Astrocyte (in vitro differentiated cells and primary cell): ENCODE data around the gene GNPDA2. TPM values are rescaled to one million over a fixed set of nuclear protein-coding genes. Genes with fewer than 3 reads are reported as not detected.

Experiments
- DNase-seq: peaks from one replicate; pipeline ENCODE4 v3.0.0-alpha.2; 2010; ENCODE audit warnings: low read depth
- FAIRE-seq: peaks from 2 replicates; lab custom pipeline; 2011; peaks lifted over from hg19 to GRCh38; lab: Jason Lieb, UNC
- H2AFZ ChIP-seq: 2 replicates; pipeline ENCODE4 v1.6.0; 2012; ENCODE audit warnings: low read depth, low read length, inconsistent platforms
- H3K27ac ChIP-seq: 2 replicates; pipeline ENCODE4 v1.5.1; 2011; ENCODE audit warnings: low read depth, low read length, inconsistent platforms
- H3K27me3 ChIP-seq: 2 replicates; pipeline ENCODE4 v1.6.0; 2011; ENCODE audit warnings: low read length, inconsistent platforms; ENCODE audit not compliant: insufficient read depth
- H3K36me3 ChIP-seq: 2 replicates; pipeline ENCODE4 v1.5.1; 2011; ENCODE audit warnings: low read length, inconsistent platforms; ENCODE audit not compliant: insufficient read depth
- H3K4me1 ChIP-seq: 2 replicates; pipeline ENCODE4 v1.5.1; 2011; ENCODE audit warnings: low read length, inconsistent platforms; ENCODE audit not compliant: insufficient read depth
- H3K4me2 ChIP-seq: 2 replicates; pipeline ENCODE4 v1.6.0; 2012; ENCODE audit warnings: low read length, inconsistent platforms
- H3K4me3 ChIP-seq: 2 replicates; pipeline ENCODE4 v1.5.1; 2011; ENCODE audit warnings: low read depth, mild to moderate bottlenecking, low read length, inconsistent platforms; ENCODE audit not compliant: insufficient read depth
- H3K79me2 ChIP-seq: 2 replicates; pipeline ENCODE4 v1.6.0; 2012; ENCODE audit warnings: mild to moderate bottlenecking, low read length, inconsistent platforms; ENCODE audit not compliant: insufficient read depth
- H3K9ac ChIP-seq: 2 replicates; pipeline ENCODE4 v1.6.0; 2012; ENCODE audit warnings: mild to moderate bottlenecking, low read length, inconsistent platforms
- H3K9me3 ChIP-seq: 2 replicates; pipeline ENCODE4 v1.5.1; 2012; ENCODE audit warnings: low read depth, mild to moderate bottlenecking, low read length, inconsistent platforms; ENCODE audit not compliant: insufficient read depth
- H4K20me1 ChIP-seq: 2 replicates; pipeline ENCODE4 v1.6.0; 2012; ENCODE audit warnings: low read length, inconsistent platforms; ENCODE audit not compliant: insufficient read depth
- H3K27ac Mint-ChIP-seq: one replicate; pipeline ENCODE4 v1.8.0; 2021; ENCODE audit warnings: mild to moderate bottlenecking, mixed read lengths; ENCODE audit not compliant: unreplicated experiment
- H3K27me3 Mint-ChIP-seq: one replicate; pipeline ENCODE4 v1.8.0; 2021; ENCODE audit warnings: low read depth, mixed read lengths; ENCODE audit not compliant: unreplicated experiment
- H3K36me3 Mint-ChIP-seq: one replicate; pipeline ENCODE4 v1.8.0; 2021; ENCODE audit warnings: low read depth, mixed read lengths; ENCODE audit not compliant: unreplicated experiment
- H3K4me1 Mint-ChIP-seq: one replicate; pipeline ENCODE4 v1.8.0; 2021; ENCODE audit warnings: low read depth, mixed read lengths; ENCODE audit not compliant: unreplicated experiment
- H3K4me3 Mint-ChIP-seq: one replicate; pipeline ENCODE4 v1.8.0; 2021; ENCODE audit warnings: mild to moderate bottlenecking, moderate library complexity, mixed read lengths; ENCODE audit not compliant: unreplicated experiment
- H3K9me3 Mint-ChIP-seq: one replicate; pipeline ENCODE4 v1.8.0; 2021; ENCODE audit warnings: mild to moderate bottlenecking, mixed read lengths; ENCODE audit not compliant: unreplicated experiment
- EZH2 ChIP-seq: IDR thresholded peaks from 2 replicates; pipeline ENCODE4 v1.6.1; 2012; ENCODE audit warnings: mild to moderate bottlenecking, low read length, inconsistent platforms; ENCODE audit not compliant: insufficient read depth
- total RNA-seq: library from RNA; stranded (reverse); gene quantifications from 2 replicates; pipeline ENCODE4 v1.2.1, GENCODE V29; 2021
- TF ChIP-seq, protein P1 (sequence below): IDR thresholded peaks from 2 replicates; pipeline ENCODE4 v1.5.1; 2011; ENCODE audit warnings: low read depth, mild to moderate bottlenecking, inconsistent platforms, low read length, moderate library complexity; ENCODE audit not compliant: insufficient read depth

Gene GNPDA2
- total RNA-seq, 1 donor from 2014 or later = 12.2 TPM

DNA sequence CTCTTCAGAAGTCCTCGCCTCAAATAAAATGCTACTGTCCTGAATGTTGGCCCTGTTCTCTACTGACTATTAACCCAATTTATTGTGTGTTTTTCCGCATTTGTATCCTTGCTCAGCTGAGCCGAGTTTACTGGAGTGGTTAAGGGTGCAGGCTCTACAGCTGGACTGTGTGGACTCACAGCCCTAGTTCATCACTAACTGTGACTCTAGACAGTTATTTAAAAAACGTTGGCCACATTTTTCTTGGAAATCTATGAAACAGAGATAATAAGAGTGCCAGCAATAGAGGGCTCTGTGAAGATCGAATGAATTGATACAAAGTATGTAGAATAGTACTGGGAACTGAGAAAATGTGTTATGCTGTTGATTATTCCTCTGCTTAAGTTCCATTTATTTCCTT, 51.0 kb downstream of the GNPDA2 start:
- no peak overlapping the region for H3K27ac Mint-ChIP-seq

DNA sequence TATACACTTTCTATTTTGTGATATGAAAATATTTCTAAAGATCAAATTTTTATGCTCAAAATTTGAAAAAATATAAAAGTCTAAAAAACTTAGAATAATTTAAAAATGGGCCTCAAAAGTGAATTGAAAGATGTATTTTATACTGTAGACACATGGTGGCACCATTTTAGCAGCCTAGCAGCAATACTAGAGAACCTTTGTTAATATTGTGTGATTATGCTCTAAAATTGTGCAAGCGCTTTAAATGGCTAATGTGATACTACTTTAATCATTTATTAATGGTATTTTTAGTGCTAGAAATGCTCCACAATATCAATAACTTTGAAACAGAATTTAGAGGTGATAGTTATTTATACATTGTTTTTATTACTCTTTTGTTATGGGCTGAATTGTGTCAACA, 51.9 kb downstream of the GNPDA2 start:
- Mint-ChIP-seq H3K4me1 (no peaks in the 10 kb centered on the region), H3K27ac (no peak overlapping the region), H3K4me3 (no peak overlapping the region), H3K27me3 (peaks cover 4% of the 10 kb centered on the region), H3K36me3 (no peaks in the 10 kb centered on the region), H3K9me3 (no peaks in the 10 kb centered on the region)
- H3K9ac ChIP-seq = no peak overlapping the region
- H3K79me2 ChIP-seq = peaks cover 13% of the 10 kb centered on the region
- H3K36me3 ChIP-seq = no peaks in the 10 kb centered on the region
- H3K4me1 ChIP-seq = no peaks in the 10 kb centered on the region
- no peaks in the 10 kb centered on the region for H3K27me3 ChIP-seq
- H4K20me1 ChIP-seq = no peaks in the 10 kb centered on the region
- no peaks in the 10 kb centered on the region for H3K9me3 ChIP-seq
- H2AFZ ChIP-seq = no peak overlapping the region
- DNase-seq (no peak), FAIRE-seq (no peak)
- TF ChIP-seq, protein P1, sequence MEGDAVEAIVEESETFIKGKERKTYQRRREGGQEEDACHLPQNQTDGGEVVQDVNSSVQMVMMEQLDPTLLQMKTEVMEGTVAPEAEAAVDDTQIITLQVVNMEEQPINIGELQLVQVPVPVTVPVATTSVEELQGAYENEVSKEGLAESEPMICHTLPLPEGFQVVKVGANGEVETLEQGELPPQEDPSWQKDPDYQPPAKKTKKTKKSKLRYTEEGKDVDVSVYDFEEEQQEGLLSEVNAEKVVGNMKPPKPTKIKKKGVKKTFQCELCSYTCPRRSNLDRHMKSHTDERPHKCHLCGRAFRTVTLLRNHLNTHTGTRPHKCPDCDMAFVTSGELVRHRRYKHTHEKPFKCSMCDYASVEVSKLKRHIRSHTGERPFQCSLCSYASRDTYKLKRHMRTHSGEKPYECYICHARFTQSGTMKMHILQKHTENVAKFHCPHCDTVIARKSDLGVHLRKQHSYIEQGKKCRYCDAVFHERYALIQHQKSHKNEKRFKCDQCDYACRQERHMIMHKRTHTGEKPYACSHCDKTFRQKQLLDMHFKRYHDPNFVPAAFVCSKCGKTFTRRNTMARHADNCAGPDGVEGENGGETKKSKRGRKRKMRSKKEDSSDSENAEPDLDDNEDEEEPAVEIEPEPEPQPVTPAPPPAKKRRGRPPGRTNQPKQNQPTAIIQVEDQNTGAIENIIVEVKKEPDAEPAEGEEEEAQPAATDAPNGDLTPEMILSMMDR = no peak
- no peak for TF ChIP-seq EZH2
- H3K27ac ChIP-seq = no peak overlapping the region
- H3K4me2 ChIP-seq = no peak overlapping the region
- no peak overlapping the region for H3K4me3 ChIP-seq

More for the DNA sequence above, 51.0 kb downstream of the GNPDA2 start:
- Histone ChIP-seq H3K4me1 (no peaks in the 10 kb centered on the region), H3K9ac (no peak overlapping the region), H3K4me3 (no peak overlapping the region), H3K36me3 (no peaks in the 10 kb centered on the region), H3K4me2 (no peak overlapping the region), H3K27ac (no peak overlapping the region), H3K9me3 (no peaks in the 10 kb centered on the region), H4K20me1 (no peaks in the 10 kb centered on the region), H3K79me2 (peaks cover 22% of the 10 kb centered on the region), H2AFZ (no peak overlapping the region), H3K27me3 (no peaks in the 10 kb centered on the region)
- Mint-ChIP-seq H3K9me3 (no peaks in the 10 kb centered on the region), H3K27me3 (peaks cover 4% of the 10 kb centered on the region), H3K4me3 (no peak overlapping the region), H3K4me1 (no peaks in the 10 kb centered on the region), H3K36me3 (no peaks in the 10 kb centered on the region)
- no peak for FAIRE-seq
- TF ChIP-seq, protein P1 = no peak
- no peak for TF ChIP-seq EZH2
- DNase-seq = no peak

DNA sequence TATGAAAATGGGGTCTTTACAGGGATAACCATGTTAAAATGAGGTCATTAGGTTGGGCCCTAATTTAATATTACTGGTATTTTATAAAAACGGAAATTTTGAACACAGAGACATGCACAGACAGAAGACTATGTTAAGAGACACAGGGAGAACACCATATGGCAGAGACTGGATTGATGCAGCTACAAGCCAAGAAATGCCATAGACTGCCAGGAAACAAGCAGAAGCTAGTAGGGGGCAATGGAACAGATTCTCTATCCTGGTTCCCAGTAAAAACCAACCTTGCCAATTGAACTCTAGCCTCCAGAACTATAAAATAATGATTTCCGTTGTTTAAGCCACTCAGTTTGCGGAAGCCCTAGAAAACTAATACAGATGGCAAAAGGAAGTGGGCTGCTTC, 54.7 kb downstream of the GNPDA2 start:
- DNase-seq (no peak), FAIRE-seq (no peak)
- no peak overlapping the region for H3K4me3 Mint-ChIP-seq
- H3K9me3 ChIP-seq = no peaks in the 10 kb centered on the region
- H3K9ac ChIP-seq = no peak overlapping the region
- H3K79me2 ChIP-seq = no peaks in the 10 kb centered on the region
- peaks cover 4% of the 10 kb centered on the region for H3K27me3 Mint-ChIP-seq
- H3K9me3 Mint-ChIP-seq = no peaks in the 10 kb centered on the region
- no peaks in the 10 kb centered on the region for H4K20me1 ChIP-seq
- H3K36me3 Mint-ChIP-seq = no peaks in the 10 kb centered on the region
- no peak for TF ChIP-seq EZH2
- TF ChIP-seq, protein P1 = no peak
- no peaks in the 10 kb centered on the region for H3K4me1 ChIP-seq
- H3K4me2 ChIP-seq = no peak overlapping the region
- no peak overlapping the region for H3K27ac ChIP-seq
- H3K36me3 ChIP-seq = no peaks in the 10 kb centered on the region
- no peaks in the 10 kb centered on the region for H3K27me3 ChIP-seq
- no peak overlapping the region for H3K4me3 ChIP-seq
- no peak overlapping the region for H2AFZ ChIP-seq
- no peak overlapping the region for H3K27ac Mint-ChIP-seq
- no peaks in the 10 kb centered on the region for H3K4me1 Mint-ChIP-seq
